NT2/D1 (cell line): ENCODE measurements around the gene PRAMEF8.
"Not testable (repeated sequence)": the region's sequence is repeated elsewhere in the genome, so short reads cannot be mapped to it uniquely, and the experiment has no call there.

Experiments
- SUZ12 ChIP-seq: IDR thresholded peaks from 2 replicates; pipeline ENCODE4 v1.6.1; 2011; ENCODE audit not compliant: insufficient read length, insufficient read depth; ENCODE audit errors: extremely low read depth
- YY1 ChIP-seq: IDR thresholded peaks from 2 replicates; pipeline ENCODE4 v1.6.1; 2011; ENCODE audit not compliant: insufficient read length, insufficient read depth
- ZNF274 ChIP-seq: IDR thresholded peaks from 2 replicates; pipeline ENCODE4 v1.6.1; 2011; ENCODE audit warnings: mild to moderate bottlenecking, low read depth, low read length

DNA sequence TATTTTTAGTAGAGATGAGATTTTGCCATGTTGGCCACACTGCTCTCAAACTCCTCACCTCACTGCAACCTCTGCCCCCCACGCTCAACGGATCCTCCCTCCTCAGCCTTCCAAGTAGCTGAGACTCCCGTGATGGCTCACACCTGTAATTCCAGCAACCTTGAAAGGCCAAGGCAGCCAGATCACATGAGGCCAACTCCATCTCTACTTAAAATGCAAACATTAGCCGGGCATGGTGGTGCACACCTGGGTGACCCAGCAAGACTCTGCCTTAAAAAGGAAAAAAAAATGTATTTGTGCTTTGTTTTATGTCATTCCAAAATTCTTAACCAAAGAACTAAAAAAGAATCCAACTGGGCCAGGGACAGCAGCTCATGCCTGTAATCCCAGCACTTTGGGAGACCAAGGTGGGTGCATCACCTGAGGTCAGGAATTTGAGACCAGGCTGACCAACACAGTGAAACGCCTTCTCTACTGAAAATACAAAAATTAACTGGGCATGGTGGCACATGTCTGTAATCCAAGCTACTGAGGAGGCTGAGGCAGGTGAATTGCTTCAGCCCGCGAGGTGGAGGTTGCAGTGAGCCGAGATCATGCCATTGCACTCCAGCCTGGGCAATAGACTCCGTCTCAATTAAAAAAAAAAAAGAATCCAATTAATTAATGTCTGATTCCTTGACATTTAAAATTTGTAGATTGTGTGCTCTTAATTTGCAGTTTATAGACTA lies 41.2 kb downstream of the PRAMEF8 start:
- TF ChIP-seq ZNF274, YY1, SUZ12: not testable (repeated sequence)
